ENCODE data around the gene MARCHF10.
"Not testable (repeated sequence)": the region's sequence is repeated elsewhere in the genome, so short reads cannot be mapped to it uniquely, and the experiment has no call there.

MARCHF10 gene

DNA sequence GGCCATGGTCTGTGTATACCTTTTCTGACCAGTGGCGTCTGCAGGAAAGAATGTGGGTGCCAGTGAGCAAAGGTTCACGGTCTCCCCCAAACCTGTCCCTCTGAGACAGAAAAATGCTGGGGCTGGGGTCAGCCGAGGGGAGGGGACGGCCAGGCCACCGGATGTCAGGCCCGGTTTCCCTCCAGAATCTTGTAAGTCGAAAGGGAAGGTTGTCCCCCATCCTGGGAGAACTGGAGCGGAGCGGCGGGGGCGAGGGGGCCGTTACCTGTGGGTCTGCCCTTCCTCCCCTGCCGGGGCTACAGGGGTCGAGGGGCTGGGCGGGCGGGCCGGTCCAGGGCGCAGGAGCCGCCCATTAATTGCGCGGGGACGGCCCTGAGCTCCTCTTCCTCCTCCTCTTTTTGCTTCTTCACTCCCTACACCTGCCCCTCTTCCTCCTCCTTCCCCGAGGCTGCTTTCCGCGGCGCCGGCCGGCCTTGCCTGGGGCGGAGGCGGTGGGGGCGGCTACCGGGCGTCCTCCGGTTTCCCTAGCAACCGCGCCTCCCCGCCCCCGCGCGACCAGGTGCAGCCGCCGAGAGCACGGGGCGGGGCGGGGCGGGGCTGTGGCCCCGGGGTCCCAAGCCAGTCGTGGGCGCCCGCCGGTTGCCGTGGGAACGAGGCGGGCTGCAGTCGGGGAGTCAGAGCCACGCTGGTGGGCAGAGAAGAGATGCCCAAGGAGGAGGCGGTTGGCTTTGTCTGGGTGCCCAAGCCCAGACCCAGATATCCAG lies at the start of gene MARCHF10:
TSS of gene MARCHF10 (minus strand) at position 503 of the 764 bp plus-strand sequence. CDS start 6,579 bp downstream, outside the sequence.
- DNase-seq: peak; percentile 59 to 74

GRCh38 chr17:62857526-62857925 lies 49.4 kb upstream of the MARCHF10 start:
- DNase-seq: no peak

GRCh38 chr17:62856594-62856993 lies 48.5 kb upstream of the MARCHF10 start:
- no peak for DNase-seq

DNA sequence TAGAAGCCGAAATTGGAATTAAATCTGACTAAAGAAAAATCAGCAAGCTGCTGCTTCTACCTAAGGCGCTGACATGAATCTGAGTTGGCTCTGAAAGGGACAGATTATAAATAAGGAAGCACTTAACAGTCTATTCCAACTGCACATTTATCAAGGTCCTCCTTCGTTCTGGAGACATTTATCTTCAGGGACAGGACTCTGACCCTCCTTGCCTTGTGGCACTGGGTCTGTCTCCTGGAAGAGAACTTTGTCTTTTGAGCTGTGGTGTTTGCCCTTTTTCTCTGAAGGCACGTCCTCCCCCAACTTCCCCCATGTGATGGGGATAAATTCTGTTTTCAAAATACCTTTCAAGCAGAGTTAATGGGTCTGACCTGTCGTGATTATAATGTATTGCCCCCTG lies 47.0 kb upstream of the MARCHF10 start:
- DNase-seq: no peak

DNA sequence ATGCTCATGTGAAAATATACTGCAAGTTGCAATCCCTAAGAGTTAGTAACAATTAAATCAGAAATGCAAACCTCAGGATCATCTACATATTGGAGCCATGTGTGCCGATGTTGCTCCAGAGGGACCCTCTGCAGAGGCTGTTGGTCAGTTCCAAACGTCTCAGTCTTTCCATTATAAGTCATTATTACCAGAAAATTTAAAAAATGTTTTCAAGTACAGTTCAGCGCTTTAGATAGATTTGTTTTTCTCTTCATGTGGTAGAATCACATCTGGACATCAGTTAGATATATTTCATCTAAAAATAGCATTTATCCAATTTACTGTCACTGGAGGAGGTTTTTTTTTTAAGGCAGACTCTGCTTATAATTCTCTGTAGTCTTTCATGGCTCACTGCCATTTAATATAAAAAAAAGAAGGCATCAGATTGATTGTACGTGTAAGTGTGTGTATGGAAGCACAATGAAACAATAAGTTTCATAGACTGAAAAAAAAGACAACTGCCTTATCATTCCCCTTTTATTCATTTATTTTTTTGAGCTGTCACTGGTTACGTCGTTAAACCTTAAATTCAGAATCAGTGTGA lies 46.1 kb upstream of the MARCHF10 start:
- DNase-seq: no peak

DNA sequence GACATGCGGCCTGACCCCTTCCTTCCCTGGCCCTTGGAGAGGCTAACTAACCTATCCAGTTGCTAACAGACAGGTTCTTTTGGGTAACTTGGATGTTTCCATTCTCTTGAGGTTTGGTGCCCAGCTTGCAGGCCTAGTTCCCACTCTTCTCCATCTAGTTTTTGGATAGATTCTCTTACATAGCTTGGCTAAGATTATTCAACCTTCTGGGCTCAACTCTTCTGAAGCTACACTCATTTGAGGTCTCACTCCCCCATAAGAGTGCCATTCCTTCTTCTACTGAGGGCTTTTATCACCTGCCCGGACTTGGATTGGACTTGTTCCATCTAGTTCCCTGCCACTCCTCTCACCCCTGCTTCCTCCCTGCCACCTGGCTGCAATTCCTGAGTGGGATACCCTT lies 44.1 kb upstream of the MARCHF10 start:
- no peak for DNase-seq

- DNase-seq: not testable (repeated sequence)
Measured at GRCh38 chr17:62849591-62850415, 41.7 kb upstream of the MARCHF10 start.

- no peak for DNase-seq
Measured at GRCh38 chr17:62848334-62848733, 40.2 kb upstream of the MARCHF10 start.

GRCh38 chr17:62847426-62847825 lies 39.3 kb upstream of the MARCHF10 start:
- DNase-seq: no peak

DNA sequence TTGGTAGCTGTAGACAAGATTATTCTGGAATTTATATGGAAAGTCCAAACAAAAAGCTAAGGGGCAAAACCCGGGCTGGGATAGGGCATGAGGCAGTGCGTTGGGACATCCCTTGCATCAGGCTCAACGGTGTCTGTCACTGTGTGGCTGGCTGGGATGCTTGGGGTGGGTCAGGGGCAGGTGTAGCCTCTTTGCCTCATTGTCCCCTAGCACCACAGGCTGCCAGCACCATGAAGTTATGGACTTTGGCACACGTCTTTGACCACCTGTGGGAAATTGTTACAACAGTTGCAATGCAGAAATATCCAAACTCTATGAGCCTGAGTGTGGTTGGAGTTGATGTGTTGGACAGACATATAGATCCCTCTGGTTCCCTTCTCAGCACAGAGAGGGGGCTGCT lies 32.8 kb upstream of the MARCHF10 start:
- DNase-seq: no peak

DNA sequence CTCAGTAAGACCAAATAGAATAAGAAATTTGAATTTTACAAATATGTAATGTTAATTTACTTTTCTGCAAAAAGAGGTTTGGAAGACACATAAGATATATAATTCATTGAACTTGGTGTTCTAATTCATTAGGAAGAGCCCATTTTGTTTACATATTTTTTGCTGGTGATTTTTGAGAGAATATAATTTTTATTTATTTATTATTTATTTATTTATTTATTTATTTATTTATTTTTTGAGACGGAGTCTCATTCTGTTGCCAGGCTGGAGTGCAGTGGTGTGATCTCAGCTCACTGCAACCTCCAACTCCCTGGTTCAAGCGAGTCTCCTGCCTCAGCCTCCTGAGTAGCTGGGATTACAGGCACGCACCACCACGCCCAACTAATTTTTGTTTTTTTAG lies 25.7 kb upstream of the MARCHF10 start:
- not testable (repeated sequence) for DNase-seq

DNA sequence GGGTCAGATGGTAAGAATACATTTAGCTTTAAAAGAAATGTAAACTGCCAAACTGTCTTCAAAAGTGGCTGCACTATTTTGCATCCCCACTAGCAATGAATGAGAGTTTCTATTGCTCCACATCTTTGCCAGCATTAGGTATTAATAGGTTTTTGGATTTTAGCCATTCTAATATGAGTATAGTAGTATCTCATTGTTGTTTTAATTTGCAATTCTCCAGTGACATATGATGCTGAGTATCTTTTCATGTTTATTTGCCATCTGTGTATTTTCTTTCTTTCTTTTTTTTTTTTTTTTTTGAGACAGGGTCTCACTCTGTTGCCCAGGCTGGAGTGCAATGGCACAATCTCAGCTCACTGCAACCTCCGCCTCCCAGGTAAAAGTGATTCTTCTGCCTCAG lies 24.3 kb upstream of the MARCHF10 start:
- DNase-seq: no peak

GRCh38 chr17:62831066-62831465 lies 23.0 kb upstream of the MARCHF10 start:
- DNase-seq: not testable (repeated sequence)

- no peak for DNase-seq
Measured at GRCh38 chr17:62827746-62828485, 19.8 kb upstream of the MARCHF10 start.

DNA sequence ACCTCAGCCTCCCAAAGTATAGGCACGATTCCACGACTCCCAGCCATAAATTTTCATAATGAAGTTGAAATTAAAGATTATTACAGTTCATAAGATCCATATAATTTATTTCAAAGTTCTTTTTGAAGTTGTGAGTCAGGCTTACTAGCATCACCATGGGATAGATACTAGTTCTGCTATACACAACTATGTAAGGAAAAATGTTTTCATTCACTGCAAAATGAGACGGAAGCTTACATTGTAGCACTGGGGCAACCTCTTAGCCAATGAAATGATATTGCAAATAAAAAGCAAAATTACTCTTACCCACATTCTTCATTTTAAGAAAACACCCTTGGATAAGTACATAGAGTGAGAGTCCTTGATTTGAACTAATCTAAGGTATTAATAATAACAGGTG lies 18.8 kb upstream of the MARCHF10 start:
- DNase-seq: no peak

DNA sequence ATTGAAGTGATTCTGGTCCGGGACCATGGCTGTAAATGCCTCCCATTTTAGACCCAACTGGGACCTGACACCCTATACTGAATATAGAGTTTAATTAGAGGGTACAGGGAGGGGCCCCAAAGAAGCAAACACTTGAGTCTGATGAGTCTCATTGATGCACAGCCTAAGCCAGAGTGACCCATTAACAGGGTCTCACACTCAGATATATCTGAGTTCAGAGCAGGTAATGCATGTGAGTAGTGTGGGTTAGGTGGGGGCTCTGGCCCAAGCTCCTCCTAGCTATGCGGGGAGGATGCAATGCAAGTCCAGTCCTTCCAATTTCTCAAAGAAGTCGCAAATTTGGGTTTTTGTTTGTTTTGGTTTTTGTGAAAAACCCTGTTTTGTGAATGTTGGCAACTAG lies 17.1 kb upstream of the MARCHF10 start:
- no peak for DNase-seq

- DNase-seq: no peak
Measured at GRCh38 chr17:62824290-62825131, 16.4 kb upstream of the MARCHF10 start.

DNA sequence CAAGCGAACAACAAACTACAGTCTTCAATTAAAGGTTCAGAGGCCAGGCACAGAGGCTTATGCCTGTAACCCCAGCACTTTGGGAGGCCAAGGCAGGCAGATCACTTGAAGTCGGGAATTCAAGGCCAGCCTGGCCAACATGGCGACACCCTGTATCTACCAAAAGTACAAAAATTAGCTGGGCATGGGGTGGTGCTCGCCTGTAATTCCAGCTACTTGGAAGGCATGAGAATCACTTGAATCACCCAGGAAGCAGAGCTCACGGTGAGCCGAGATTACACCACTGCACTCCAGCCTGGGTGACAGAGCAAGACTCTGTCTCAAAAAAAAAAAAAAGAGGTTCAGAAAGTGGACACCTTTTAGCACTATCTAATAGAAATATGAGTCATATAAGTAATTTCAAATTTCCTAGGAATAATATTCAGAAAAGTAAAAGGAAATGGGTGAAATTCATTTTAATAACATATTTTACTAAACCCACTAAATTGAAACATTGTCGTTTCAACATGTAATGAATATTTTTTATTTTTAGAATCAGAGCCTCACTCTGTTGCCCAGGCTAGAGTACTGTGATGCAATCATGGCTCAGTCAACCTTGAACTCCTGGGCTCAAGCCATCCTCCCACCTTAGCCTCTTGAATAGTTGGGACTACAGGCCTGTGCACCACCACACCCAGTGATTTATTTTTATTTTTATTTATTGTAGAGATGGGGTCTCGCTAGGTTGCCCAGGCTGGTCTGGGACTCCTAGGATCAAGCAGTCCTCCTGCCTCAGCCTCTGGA lies 15.2 kb upstream of the MARCHF10 start:
- DNase-seq: no peak

DNA sequence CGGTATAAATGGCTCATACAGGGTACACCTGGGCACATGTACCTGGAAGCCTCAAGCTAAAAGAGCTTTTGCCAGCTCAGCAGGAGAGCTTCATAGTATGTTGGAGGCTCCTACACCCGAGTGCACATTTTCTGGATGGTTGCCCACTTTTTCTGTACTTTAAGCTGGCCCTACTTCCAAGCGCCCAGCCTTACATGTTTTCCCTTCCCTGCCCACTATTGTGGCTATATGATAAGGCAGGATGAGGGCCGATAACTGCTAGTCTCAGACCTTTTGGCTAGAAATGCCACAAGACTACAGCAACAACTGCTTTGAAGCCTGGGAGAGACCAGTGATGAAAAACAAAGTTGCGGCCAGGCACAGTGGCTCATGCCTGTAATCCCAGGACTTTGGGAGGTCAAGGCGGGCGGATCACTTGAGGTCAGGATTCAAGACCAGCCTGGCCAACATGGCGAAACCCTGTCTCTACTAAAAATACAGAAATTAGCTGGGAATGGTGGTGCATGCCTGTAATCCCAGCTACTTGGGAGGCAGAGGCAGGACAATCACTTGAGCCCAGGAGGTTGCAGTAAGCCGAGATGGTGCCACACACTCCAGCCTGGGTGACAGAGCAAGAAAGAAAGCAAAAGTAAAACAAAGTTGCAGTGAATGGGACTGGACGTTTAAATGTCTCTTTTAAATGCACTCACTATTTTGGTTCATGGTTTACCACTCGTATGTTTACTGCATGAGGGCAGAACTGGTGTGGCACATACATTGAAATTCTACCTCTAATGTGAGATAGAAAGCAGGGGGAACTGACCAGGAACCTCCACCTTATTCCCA lies 14.2 kb upstream of the MARCHF10 start:
- DNase-seq: no peak
